T-helper 1 cell (primary cell): Measurements from ENCODE around the gene FSHR.

Experiments used
- DNase-seq, 5 donors: peaks; one replicate each; pipeline ENCODE4 v3.0.0-alpha.2; 2012 to 2020
- total RNA-seq, 4 donors: gene quantifications; one replicate each; lab custom pipeline; 2026; lab: John Stamatoyannopoulos, UW

FSHR gene, protein sequence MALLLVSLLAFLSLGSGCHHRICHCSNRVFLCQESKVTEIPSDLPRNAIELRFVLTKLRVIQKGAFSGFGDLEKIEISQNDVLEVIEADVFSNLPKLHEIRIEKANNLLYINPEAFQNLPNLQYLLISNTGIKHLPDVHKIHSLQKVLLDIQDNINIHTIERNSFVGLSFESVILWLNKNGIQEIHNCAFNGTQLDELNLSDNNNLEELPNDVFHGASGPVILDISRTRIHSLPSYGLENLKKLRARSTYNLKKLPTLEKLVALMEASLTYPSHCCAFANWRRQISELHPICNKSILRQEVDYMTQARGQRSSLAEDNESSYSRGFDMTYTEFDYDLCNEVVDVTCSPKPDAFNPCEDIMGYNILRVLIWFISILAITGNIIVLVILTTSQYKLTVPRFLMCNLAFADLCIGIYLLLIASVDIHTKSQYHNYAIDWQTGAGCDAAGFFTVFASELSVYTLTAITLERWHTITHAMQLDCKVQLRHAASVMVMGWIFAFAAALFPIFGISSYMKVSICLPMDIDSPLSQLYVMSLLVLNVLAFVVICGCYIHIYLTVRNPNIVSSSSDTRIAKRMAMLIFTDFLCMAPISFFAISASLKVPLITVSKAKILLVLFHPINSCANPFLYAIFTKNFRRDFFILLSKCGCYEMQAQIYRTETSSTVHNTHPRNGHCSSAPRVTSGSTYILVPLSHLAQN
- total RNA-seq = 0 reads per million in 4 donors

DNA sequence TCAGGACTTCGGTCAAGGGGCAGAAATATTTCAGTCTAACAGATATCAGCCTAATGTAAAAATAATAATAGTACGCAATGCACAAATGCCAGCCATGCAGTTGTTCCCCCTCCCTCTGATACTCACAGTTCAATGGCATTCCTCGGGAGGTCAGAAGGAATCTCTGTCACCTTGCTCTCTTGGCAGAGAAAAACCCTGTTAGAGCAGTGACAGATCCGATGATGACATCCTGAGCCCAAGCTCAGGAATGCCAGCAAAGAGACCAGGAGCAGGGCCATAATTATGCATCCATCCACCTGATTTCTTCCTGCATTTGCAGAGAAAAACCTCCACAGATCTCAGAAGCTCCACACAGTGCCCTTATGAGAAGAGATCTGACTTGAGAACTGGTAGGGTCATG lies at the start of gene FSHR:
FSHR (minus strand) TSS at position 376 of the 400 bp plus-strand sequence; CDS start at position 278, 98 bp downstream.
- no peak for DNase-seq

DNA sequence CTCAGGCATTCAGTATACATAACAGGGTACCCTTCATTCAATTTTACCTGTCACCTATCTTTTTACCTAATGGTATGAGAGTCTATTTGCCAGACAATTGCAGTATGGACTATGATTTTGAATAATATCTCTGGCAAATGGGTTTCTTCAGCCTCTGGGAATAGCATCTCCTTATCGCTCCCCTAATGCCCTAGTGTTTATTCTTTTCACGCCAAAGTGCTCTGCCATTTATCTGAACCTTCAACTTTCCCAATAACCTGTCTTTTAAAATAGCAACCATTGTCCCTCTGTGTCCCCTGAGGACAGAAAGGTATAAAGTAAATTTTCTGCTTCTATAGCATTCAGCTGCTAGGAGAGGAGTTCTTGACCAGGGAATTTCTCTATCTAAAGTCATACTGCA lies 45.0 kb upstream of the FSHR start:
- no peak for DNase-seq

DNA sequence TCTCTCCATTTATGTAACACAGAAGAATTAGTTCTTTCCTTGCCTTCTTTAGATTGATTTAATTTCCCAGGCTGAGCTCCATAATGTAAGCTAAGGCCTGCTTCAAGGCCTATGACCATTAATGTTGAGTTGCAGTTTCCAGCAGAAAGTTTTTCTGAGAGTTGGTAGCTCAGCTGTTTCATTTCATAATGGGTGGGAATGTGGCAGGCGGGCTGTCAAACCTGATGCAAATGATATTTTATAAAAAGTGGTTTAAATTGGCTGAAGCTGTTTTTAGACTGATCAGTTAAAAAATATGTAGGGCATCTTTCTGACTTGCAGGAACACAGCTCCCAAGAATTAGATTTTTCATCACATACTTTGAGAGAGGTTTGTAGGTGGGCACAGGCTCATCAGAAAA lies 40.4 kb upstream of the FSHR start:
- DNase-seq = no peak

DNA sequence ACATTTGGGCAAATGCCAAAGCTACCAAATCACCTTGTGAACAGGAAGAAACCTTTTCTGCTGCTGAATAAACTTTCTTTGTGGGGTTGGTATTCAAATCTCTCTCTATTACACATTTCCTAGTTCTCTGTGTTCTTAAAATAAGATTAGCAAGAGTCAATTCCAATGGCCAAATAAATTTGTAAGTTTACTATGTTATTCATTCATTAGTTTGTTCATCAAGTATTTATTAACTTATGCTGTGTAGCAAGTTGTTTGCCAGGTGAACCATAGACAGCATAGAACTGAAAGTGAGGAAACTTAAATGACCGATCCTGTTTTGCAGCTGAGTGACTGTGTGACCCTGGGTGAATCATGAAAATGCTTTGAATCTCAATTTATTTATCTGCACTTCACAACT lies 37.7 kb upstream of the FSHR start:
- DNase-seq = no peak

DNA sequence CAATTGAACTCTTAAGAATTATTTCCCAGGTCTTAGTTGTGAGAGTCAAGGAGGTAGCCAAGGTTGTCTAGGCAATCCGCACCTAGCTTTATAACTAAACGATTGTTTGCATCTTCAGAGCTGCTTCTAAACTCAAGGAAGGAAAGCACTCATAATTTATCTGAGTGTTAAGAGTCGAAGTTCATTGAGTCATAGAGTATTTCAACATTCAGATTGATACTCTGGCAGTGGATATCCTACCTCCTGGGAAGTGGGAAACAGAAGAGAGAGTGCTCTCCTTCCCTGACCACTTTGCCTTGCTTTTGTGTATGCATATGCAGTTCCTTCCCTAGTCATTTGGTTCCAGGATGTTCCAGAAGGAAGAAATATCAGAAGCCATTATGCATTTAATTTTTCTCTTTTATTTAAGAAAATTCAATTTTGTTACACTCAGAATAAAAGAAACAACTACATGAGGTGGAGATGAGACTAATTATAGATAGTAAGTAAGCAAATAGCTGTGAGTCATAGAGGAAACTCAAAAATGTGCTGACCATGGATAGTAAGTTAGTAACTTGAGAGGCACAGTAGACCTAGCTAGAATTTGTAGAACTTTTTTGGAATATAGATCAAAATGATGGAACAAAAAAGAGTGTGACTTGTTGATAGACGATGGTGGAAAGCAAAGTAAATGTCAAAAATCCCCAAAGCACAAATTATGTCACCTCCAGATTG lies 35.4 kb upstream of the FSHR start:
- no peak for DNase-seq

DNA sequence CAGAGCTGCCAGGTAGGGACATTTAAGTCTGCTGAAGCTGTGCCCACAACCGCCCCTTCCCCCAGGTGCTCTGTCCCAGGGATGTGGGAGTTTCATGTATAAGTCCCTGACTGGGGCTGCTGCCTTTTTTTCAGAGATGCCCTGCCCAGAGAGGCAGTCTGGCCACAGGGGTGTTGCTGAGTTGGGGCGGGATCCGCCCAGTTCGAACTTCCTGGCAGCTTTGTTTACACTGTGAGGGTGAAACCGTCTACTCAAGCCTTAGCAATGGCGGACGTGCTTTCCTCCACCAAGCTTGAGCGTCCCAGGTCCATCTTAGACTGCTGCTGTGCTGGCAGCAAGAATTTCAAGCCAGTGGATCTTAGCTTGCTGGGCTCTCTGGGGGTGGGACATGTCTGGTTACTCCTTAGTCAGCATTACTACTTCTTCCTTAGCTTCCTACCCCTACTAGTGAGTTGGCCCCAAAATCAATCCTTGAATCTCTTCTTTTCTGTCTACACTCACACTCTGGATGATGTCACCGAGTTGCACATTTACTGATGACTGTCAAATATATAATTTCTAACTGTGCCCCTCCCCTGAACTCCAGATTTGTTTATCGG lies 31.8 kb upstream of the FSHR start:
- DNase-seq = no peak

DNA sequence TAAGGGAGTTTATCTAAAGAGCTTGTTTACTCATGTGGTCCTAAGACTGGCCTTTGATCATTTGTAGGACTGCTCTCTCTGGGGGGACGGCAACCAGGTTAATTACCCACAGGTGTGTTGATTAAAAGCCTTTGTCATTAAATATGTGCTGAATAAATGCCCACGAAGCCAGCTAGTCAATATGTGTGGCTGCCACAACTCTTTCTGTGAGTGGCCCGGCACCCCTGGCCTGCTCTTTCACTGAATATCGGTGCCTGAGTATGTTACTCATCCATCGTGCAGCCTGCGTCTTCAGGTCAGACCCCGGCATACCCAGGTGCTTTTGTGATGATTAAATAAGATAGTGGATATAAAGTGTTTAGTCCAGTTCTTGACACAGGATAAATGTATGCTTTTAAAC lies 24.3 kb upstream of the FSHR start:
- DNase-seq = no peak

DNA sequence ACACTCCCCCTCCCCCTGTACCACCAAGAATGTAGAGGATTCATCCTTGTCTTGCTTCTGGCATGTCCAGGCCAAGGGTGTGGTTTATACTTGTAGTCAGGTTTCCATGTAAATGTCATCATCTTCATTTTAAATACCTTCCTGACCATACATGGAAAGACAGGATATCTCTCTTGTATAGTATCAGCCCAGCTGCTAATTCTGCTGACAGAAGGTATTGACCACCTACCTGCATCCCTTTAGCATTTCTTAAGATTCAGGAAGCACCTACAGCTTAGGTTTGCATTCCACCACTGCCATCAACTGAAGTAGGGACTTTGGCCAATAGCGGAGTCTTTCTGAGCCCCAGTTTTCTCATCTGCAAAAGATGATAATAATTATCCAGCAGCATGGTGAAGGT lies 22.9 kb upstream of the FSHR start:
- no peak for DNase-seq

DNA sequence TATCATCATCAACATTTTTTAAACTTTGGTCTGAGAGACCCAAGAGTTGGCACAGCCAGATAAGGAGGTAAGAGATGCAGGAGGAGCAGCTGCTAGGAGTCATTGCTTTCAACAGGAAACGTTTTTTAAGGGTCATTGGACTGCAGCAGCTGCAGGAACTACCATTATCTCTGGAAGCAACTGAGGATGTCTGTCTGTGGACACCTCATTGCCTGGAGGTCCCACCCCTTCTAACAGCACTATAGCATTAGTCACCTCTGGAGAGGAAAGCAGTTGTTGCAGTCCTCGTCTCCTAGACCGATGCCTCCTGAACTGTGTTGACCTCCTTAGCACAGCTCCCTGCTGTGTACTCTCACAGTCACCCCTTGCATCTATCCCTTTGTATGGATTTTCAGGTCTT lies 21.5 kb upstream of the FSHR start:
- DNase-seq = no peak

DNA sequence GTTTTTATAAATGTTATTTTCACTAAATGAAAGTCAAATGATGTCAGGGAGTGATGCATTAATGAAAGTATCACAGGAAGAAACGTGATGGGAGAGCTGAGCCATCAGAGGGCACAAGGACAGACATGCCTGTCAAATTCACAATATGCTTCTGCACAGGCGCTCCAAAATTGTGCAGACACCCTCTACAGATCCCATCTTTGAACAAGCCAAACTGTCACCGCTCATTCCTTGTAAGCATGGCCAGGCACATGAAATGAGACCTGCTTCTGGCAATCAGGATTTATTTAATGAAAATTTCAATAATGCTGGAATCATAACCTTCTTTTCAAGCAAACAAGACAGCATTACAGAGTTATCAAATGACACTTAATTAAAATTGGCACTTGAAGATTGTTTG lies 20.4 kb upstream of the FSHR start:
- no peak for DNase-seq

DNA sequence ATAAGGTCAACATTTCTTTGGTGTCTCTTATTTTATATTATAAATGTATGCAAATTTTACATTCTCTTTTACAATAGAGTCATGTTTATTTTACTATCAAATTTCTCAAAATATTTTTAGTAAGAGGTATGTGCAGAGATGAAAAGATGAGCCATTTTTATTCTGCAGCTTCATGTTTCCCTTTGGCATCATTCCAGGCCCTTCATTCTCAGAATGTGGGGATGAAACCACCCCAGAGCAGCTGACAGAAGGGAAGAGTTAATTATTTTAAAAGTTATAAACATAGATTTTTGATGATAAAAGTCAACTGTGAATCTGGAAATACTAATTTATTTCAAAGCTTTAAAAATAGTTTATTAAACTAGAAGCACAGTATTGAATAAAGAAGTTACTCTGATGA lies 12.8 kb upstream of the FSHR start:
- DNase-seq = no peak

DNA sequence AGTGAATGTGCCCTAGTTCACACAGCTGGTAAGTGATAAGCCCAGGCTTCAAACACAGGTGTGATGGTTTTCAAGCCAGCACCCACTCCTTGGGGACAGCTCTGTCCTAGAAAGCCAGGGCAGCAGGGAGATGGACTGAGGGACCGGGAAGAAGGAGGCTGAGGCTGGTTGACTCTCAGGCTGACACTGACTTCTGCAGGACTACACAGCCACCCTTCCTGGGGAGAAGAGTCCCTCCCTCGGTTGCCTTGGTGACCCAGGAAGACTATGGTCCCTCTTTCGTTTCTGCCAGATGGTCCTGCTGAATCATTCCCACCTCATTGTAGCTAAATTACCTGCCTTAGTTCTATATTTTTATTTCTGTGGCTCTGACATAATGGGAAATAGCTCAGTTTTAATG lies 11.3 kb upstream of the FSHR start:
- DNase-seq = no peak

DNA sequence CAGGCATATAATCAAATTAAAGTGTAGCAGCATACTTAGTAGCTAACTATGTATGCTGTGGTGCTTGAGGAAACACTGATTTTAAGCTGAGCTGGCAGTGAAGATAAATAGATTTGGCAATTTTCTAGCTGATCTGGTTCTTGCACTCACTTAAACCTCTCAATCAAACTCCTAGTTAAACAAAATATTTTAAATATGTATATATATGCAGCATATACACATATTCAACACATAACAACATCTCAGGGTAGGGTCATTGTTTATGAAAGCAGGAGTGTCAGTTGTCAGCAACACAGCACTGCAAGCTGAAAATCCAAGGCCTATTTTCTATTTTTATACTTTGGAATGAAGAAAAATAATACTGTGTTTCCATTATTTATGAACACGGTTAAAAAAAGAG lies 10.4 kb upstream of the FSHR start:
- DNase-seq = no peak

DNA sequence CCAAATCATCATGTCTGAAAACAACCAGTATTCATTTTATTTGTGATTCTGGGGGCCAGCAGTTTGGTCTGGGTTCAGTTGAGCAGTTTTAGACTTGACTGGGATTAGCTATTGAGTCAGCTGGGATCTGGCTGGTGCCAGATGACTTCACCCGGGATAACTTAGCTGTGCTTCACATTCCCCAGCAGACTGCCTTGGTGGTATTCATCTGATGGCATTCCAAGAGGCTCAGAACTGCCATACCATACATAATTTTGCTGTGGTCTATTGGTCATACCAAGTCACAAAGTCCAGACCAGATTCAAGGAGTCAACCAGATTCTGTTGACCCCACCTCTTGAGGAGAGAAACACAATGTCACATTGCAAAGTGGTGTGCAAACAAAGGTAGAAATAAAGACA lies 7.8 kb upstream of the FSHR start:
- no peak for DNase-seq

DNA sequence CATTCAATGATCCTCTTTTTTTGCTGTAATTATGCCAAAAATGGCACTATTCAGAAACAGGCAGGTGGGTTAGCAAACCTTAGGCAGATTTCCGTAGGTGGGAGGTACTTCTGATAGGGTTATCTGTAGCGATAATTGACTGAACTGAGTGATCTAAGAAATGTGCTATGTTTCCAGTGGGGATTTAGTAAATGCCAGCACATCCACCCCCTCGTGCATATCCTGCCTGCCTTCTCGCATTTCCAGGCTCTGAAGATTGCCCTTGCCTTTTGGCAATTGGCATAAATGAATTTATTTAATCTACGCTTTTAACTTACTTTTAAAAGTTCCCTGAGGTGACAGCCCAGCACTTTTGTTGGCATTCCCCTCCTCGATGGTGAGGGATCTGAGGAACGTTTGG lies 576 bp upstream of the FSHR start:
- DNase-seq = no peak

DNA sequence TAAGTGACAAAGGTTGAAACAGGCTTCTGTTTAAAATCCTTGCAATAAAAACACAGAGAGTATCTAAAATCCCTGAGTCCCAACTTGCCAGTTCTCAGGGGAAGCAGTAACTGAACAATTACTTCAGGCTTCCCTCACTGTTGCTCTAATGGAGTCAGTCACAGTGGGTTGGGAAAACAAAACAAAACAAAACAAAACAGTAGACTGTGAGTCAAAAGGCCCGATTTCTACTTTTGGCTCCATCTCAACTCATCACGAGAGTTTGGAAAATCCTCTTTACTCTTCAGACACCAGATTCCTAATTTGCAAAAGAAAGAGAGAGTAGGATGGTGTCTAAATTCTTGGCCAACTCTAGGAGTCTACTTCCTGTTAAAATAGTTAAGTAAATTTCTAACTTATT lies 1.1 kb downstream of the FSHR start:
- DNase-seq = no peak

DNA sequence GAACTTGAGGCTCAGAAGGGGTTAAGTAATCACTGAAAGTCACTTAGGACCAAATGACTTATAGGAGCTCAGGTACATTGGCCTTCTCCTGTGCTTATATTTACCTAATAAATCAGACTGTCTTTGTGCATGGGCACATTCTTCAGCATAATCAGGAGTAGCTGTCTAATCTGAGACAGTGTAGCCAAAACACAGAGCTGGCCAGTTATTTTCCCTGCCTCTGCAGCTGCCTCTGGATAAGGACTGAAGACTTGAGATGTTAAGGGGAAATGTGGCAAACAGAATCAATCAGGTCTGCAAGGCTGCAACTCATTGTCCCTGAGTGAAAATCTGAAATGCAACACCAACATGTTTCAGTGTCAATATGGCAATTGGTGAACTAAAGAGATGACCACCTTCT lies 1.5 kb downstream of the FSHR start:
- no peak for DNase-seq

DNA sequence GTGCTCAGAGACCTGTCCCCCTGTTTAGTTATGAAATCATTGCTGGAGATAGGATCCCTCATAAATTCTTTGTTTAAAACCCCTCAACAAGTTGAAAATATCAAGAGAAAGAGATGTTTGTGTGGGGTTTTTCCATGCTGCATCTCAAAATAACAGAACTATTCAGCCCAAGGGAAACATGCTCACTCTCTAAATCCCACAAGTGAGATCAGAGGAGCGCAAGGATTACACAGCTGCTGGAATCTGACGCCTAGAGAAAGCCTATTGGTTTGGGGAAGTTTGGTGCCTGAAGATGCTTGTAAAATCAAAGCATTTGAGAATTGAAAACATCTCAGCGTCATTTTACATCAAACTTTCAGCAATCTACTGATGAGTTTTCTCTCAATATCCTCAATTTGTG lies 7.9 kb downstream of the FSHR start:
- DNase-seq = no peak

DNA sequence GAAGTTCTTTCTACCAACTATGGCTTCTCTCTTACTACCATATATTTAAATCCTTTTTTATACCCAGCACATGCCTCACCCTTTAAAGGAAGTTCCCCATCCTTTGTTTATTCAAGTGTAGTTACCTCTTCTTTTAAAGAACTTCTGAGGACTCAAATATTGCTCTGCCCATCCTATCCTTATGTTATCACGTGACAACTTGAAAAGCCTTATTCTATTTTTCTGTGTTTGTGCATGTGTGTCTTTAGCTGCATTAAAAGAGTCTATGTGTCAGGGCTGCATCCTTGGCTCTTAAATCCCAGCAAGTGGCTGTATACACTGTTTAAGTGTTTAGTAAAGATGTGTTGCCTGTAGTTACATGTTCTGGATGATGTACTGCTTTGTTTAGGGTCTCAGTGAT lies 22.5 kb downstream of the FSHR start:
- no peak for DNase-seq

DNA sequence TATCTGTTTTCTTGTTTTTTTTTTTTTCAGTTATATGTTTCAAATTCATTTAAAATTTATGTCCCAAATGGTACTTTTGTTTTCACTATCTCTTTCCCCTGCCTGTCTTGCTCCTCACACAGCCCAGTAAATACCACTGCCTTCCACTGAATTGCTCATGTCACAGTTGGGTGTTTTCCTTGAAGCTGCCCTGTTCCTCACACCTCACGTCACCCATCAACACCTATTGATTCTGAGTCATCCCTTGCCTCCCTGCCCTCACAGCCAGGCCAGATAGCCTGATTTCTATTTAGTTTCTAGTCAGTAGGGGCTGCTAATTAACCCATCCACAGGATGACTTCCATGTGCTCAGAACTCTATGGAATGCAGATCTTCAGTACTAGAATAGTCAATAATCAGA lies 25.3 kb downstream of the FSHR start:
- no peak for DNase-seq

DNA sequence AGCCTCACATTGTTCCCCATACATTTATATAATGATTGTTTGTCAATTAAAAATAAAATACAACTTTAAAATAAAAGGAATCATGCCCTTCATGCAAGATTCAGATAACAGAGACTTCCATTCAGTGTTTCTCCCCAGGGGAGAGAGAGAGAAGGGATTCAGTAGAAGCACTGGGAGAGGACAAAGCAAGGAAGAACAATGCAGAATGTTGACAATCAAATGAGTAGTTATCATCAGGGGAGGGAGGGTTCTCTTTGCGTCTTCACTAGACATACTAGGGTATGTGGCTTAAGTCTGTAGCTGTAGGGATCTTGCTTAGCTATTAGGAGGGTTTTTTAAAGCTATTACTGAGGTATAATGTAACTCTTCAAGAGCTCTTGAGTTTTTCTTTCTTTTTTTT lies 30.7 kb downstream of the FSHR start:
- DNase-seq = no peak

DNA sequence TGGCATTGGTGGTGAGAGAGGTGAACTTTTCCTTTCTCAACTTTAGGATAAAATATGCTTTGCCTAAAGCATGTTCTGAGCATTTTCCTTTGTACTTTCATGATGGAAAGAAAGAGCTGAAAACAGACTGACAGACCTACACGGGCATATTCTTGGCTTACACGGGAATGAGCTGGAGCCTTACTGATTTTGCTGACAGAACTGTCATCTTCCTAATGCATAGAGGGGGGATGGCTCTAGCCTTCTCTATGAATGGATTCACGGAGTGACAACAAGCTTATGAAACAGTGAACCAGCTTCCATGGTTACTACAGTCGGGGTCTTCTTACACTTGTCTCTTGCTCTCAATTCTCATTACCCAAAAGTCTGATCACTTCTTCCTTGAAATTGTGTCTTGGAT lies 32.2 kb downstream of the FSHR start:
- DNase-seq = no peak

DNA sequence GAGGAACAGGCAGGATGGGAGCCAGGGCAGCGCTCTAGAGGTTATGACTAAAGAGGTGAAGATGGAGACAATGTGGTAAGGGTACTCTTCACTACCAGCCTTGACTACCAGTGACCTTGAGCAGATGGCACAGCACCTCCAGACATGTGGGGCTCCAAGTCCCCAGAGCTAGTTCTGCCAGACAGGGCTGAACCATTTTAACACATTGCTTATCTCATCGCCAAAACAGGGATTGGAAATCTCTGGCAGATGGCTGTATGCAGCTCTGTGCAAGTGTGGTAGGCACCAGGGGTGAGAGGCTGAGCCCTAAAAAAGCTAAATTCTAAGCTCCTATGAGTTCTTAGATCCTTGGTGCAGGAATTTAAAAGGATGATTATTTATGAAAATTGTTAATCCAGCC lies 41.3 kb downstream of the FSHR start:
- no peak for DNase-seq

DNA sequence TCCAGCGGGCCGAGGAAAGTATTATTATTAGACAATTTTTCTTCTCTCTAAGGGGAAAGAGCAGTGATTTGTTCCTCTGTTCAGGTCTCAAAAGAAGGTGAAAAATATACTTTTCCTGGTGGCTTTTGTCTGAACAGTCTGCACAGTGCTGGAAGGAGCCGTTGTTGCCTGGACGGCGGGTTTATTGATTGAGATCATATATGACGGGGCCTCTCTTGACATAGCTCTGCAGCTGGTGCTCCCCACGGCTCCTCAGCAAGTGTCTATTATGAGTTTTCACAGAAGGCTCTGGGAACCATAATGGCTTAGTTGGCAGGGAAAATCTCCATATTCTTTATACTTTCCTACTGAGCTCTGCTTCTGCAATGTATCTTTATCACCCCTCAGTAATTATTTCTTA lies 42.9 kb downstream of the FSHR start:
- no peak for DNase-seq
